HEK293 (cell line): Measurements from ENCODE around the gene ZNF764.

Experiments
- CTCF ChIA-PET: fragments of 350-600 bp; formaldehyde crosslinking; extraction: SDS; loops from one replicate; lab custom pipeline; 2021; ENCODE audit warnings: antibody characterized with exemption; lab: Yijun Ruan, JAX
- POLR2A ChIA-PET: fragments of 300-600 bp; formaldehyde crosslinking; extraction: SDS; loops from one replicate; lab custom pipeline; 2020; ENCODE audit warnings: antibody characterized with exemption, inconsistent platforms; lab: Yijun Ruan, JAX
- H3K27ac ChIP-seq: fragments of 200-500 bp; sonication (Bioruptor generic); 2 replicates; pipeline ENCODE4 v1.5.1; 2014; ENCODE audit warnings: low read depth, low read length, control low read depth, inconsistent platforms; ENCODE audit errors: extremely low read depth
- H3K36me3 ChIP-seq, 2 experiments: fragments of 200-500 bp in 1 of 2; sonication (Bioruptor generic) in 1 of 2; 1 replicate in 1 of 2; 2 replicates in 1 of 2; pipeline ENCODE4 v1.5.1; 2014 to 2017; ENCODE audit warnings: inconsistent platforms in 2 of 2, low read length in 2 of 2; ENCODE audit not compliant: control insufficient read depth in 2 of 2, insufficient read depth in 1 of 2
- H3K4me1 ChIP-seq: fragments of 200-500 bp; sonication (Bioruptor generic); 2 replicates; pipeline ENCODE4 v1.5.1; 2014; ENCODE audit warnings: mild to moderate bottlenecking, low read length, inconsistent platforms; ENCODE audit not compliant: control insufficient read depth, insufficient read depth
- H3K4me3 ChIP-seq: 2 replicates; pipeline ENCODE4 v1.5.1; 2011; ENCODE audit warnings: low read depth, mild to moderate bottlenecking, control low read depth, low read length, moderate library complexity
- H3K9me3 ChIP-seq: fragments of 200-500 bp; sonication (Bioruptor generic); 2 replicates; pipeline ENCODE4 v1.5.1; 2014; ENCODE audit warnings: low read depth, low read length, inconsistent platforms; ENCODE audit not compliant: control insufficient read depth, insufficient read depth
- KLF10 ChIP-seq: fragments of 450-650 bp; IDR thresholded peaks from 2 replicates; pipeline ENCODE4 v1.5.1; 2018; ENCODE audit warnings: missing biosample characterization, mild to moderate bottlenecking, missing genetic modification characterization
- PRDM1 ChIP-seq: fragments of 450-650 bp; formaldehyde crosslinking; IDR thresholded peaks from 2 replicates; pipeline ENCODE4; 2016; ENCODE audit warnings: missing biosample characterization, missing genetic modification characterization
- REST ChIP-seq: fragments of 450-650 bp; formaldehyde crosslinking; IDR thresholded peaks from 2 replicates; pipeline ENCODE4 v1.5.1; 2016; ENCODE audit warnings: missing biosample characterization, missing genetic modification characterization
- ZEB2 ChIP-seq: fragments of 450-650 bp; formaldehyde crosslinking; IDR thresholded peaks from 2 replicates; pipeline ENCODE4 v1.5.1; 2016; ENCODE audit warnings: missing biosample characterization, missing genetic modification characterization
- ZFP37 ChIP-seq: fragments of 450-650 bp; formaldehyde crosslinking; IDR thresholded peaks from 2 replicates; pipeline ENCODE4 v1.5.1; 2016; ENCODE audit warnings: missing biosample characterization, missing genetic modification characterization
- ZNF23 ChIP-seq: fragments of 450-650 bp; formaldehyde crosslinking; IDR thresholded peaks from 2 replicates; pipeline ENCODE4 v1.5.1; 2016; ENCODE audit warnings: missing biosample characterization, missing genetic modification characterization, borderline replicate concordance
- ZNF274 ChIP-seq, 2 experiments: fragments of 200-500 bp in 1 of 2; fragments of 450-650 bp in 1 of 2; sonication (Bioruptor generic) in 1 of 2; formaldehyde crosslinking in 1 of 2; IDR thresholded peaks; 2 replicates each; pipeline versions ENCODE4 v1.5.1 to v1.6.1; 2014 to 2016; ENCODE audit warnings: borderline replicate concordance in 1 of 2, inconsistent platforms in 1 of 2, low read length in 1 of 2, missing biosample characterization in 1 of 2, missing genetic modification characterization in 1 of 2
- ZNF335 ChIP-seq: fragments of 450-650 bp; formaldehyde crosslinking; conservative IDR thresholded peaks from 2 replicates; pipeline ENCODE4 v1.5.1; 2016; ENCODE audit warnings: missing biosample characterization, missing genetic modification characterization
- ZNF391 ChIP-seq: fragments of 450-650 bp; formaldehyde crosslinking; IDR thresholded peaks from 2 replicates; pipeline ENCODE4 v1.5.1; 2016; ENCODE audit warnings: low read depth, missing biosample characterization, missing genetic modification characterization, borderline replicate concordance
- ZNF433 ChIP-seq: fragments of 450-650 bp; formaldehyde crosslinking; IDR thresholded peaks from 2 replicates; pipeline ENCODE4 v1.5.1; 2016; ENCODE audit warnings: missing biosample characterization, missing genetic modification characterization, low read depth
- ZNF48 ChIP-seq: fragments of 450-650 bp; formaldehyde crosslinking; IDR thresholded peaks from 2 replicates; pipeline ENCODE4 v1.5.1; 2016; ENCODE audit warnings: missing biosample characterization, missing genetic modification characterization
- ZNF660 ChIP-seq: fragments of 450-650 bp; IDR thresholded peaks from 2 replicates; pipeline ENCODE4 v1.5.1; 2018; ENCODE audit warnings: missing biosample characterization, mild to moderate bottlenecking, missing genetic modification characterization
- ZNF670 ChIP-seq: fragments of 450-650 bp; formaldehyde crosslinking; IDR thresholded peaks from 2 replicates; pipeline ENCODE4 v1.5.1; 2016; ENCODE audit warnings: missing biosample characterization, missing genetic modification characterization, low read depth
- ZSCAN16 ChIP-seq: fragments of 450-650 bp; formaldehyde crosslinking; IDR thresholded peaks from 2 replicates; pipeline ENCODE4 v1.5.1; 2016; ENCODE audit warnings: missing biosample characterization, missing genetic modification characterization
- ZXDB ChIP-seq: fragments of 450-650 bp; formaldehyde crosslinking; IDR thresholded peaks from 2 replicates; pipeline ENCODE4 v1.5.1; 2016; ENCODE audit warnings: missing biosample characterization, missing genetic modification characterization
- TF ChIP-seq, protein P1 (sequence below): fragments of 450-650 bp; formaldehyde crosslinking; IDR thresholded peaks from 2 replicates; pipeline ENCODE4 v1.5.1; 2016; ENCODE audit warnings: missing biosample characterization, missing genetic modification characterization
- TF ChIP-seq, protein P2 (sequence below): fragments of 450-650 bp; formaldehyde crosslinking; IDR thresholded peaks from 2 replicates; pipeline ENCODE4 v1.5.1; 2016; ENCODE audit warnings: missing biosample characterization, missing genetic modification characterization
- TF ChIP-seq, protein P3 (sequence below): fragments of 450-650 bp; formaldehyde crosslinking; optimal IDR thresholded peaks from 2 replicates; pipeline ENCODE3; 2016; ENCODE audit warnings: missing biosample characterization, mild to moderate bottlenecking, missing genetic modification characterization

ZNF764 gene

DNA sequence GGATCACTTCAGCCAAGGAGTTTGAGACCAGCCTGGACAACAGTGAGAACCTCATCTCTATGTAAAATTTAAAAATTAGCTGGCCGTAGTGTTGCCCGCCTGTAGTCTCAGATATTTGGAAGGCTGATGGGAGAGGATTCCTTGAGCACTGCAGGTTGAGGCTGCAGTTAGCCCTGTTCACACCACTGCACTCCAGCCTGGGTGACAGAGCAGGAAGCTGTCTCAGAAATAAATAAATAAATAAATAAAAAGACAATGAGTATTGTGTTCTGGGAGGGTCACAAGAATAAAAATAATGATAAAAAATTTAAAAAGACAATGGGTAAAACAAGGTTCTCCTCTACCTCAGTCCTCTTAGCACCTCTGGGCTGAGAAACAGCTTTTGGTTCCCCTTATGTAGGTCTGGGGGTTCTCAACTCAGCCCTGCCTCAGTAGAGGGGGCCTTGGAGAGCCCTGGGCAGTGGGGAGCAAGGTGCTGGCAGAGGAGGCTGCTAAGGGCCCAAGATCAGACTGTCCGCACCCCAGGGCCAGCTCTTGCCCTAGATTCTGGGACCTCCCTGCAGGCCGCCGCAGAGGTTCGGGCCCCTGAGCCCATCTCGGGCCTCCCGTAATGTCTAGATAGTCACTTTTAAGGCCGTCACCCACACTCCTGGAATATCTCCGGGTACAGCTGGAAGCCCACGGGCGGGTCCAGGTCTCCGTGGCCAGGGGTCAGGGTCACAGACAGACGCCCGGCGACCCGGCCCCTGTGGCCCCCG, 3.4 kb downstream of the ZNF764 start:
- H3K9me3 ChIP-seq = no peaks in the 10 kb centered on the region
- TF ChIP-seq ZNF670 (tag by site-specific recombination) = no peak
- peak; percentile 34; the same call in 1 of the 2 replicates for TF ChIP-seq ZNF335 (tag by site-specific recombination)
- no peak for TF ChIP-seq ZNF433 (tag by site-specific recombination)
- TF ChIP-seq, protein P1, sequence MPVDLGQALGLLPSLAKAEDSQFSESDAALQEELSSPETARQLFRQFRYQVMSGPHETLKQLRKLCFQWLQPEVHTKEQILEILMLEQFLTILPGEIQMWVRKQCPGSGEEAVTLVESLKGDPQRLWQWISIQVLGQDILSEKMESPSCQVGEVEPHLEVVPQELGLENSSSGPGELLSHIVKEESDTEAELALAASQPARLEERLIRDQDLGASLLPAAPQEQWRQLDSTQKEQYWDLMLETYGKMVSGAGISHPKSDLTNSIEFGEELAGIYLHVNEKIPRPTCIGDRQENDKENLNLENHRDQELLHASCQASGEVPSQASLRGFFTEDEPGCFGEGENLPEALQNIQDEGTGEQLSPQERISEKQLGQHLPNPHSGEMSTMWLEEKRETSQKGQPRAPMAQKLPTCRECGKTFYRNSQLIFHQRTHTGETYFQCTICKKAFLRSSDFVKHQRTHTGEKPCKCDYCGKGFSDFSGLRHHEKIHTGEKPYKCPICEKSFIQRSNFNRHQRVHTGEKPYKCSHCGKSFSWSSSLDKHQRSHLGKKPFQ (tag by site-specific recombination) = peak; percentile 70; the same call in 1 of the 2 replicates
- TF ChIP-seq, all 188 proteins: peak for 2
- Histone ChIP-seq H3K4me1 (peaks cover 2% of the 10 kb centered on the region; the same call in 1 of the 2 replicates), H3K36me3 (peaks cover 9 to 37% of the 10 kb centered on the region in 2 experiments; a peak in 2 of 3 replicates), H3K27ac (no peak overlapping the region), H3K4me3 (no peak overlapping the region)
- POLR2A ChIA-PET = interaction anchor here (1.0 to 1.5 kb wide), 3 partner anchors 11 to 104 kb away, joined by 3 read pairs; partner anchors contain the start of gene FBRS
- CTCF ChIA-PET = interaction anchor here (1.5 kb wide), 1 partner anchor 13 kb away, joined by 3 read pairs; no protein-coding TSS in a partner anchor

DNA sequence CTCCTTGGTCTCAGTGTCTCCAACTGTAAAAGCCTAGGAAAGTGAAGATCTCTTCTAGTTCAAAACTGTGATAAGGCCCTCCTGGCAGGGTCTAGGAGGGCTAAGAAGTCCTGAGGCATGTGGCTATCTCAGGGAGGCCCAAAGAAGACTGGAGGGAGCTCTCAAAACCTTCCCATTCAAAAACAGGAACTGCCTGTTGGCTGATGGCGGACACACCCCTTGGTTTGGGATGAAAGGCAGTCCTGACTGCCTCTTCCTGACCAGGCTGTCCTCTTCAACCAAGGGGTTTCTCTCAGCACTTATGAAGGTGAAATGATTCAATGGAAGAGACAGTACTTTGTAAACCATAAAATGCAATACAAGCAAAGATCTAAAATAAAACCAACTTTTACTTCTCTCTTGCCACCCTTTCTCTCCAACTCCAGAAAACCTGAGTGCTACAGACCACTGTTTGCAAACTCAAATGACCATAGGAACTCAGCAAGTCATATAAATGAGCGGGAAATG, 4.7 kb downstream of the ZNF764 start:
- POLR2A ChIA-PET = interaction anchor here (1.2 to 1.8 kb wide), 4 partner anchors 17 to 105 kb away, joined by 3 to 7 read pairs (median 5); partner anchors contain the start of genes FBRS and ZNF747
- no peak overlapping the region; the same call in 1 of the 2 replicates for H3K27ac ChIP-seq

More for the DNA sequence above, 4.7 kb downstream of the ZNF764 start:
- Histone ChIP-seq H3K4me1 (peaks cover 10% of the 10 kb centered on the region), H3K36me3 (peaks cover 9 to 37% of the 10 kb centered on the region in 2 experiments; a peak in 2 of 3 replicates), H3K4me3 (no peak overlapping the region), H3K9me3 (no peaks in the 10 kb centered on the region)
- TF ChIP-seq ZXDB (tag by site-specific recombination) = no peak
- no peak for TF ChIP-seq REST (tag by site-specific recombination)
- no peak for TF ChIP-seq ZEB2 (tag by site-specific recombination)
- no peak for TF ChIP-seq ZNF660 (tag by site-specific recombination)
- TF ChIP-seq, protein P2, sequence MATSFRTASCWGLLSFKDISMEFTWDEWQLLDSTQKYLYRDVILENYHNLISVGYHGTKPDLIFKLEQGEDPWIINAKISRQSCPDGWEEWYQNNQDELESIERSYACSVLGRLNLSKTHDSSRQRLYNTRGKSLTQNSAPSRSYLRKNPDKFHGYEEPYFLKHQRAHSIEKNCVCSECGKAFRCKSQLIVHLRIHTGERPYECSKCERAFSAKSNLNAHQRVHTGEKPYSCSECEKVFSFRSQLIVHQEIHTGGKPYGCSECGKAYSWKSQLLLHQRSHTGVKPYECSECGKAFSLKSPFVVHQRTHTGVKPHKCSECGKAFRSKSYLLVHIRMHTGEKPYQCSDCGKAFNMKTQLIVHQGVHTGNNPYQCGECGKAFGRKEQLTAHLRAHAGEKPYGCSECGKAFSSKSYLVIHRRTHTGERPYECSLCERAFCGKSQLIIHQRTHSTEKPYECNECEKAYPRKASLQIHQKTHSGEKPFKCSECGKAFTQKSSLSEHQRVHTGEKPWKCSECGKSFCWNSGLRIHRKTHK (tag by site-specific recombination) = no peak
- no peak for TF ChIP-seq ZNF48 (tag by site-specific recombination)
- TF ChIP-seq, protein P3, sequence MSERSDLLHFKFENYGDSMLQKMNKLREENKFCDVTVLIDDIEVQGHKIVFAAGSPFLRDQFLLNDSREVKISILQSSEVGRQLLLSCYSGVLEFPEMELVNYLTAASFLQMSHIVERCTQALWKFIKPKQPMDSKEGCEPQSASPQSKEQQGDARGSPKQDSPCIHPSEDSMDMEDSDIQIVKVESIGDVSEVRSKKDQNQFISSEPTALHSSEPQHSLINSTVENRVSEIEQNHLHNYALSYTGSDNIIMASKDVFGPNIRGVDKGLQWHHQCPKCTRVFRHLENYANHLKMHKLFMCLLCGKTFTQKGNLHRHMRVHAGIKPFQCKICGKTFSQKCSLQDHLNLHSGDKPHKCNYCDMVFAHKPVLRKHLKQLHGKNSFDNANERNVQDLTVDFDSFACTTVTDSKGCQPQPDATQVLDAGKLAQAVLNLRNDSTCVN (tag by site-specific recombination) = no peak
- TF ChIP-seq ZSCAN16 = no peak
- TF ChIP-seq KLF10 (tag by site-specific recombination) = peak; percentile 60
- no peak for TF ChIP-seq ZFP37 (tag by site-specific recombination)
- TF ChIP-seq ZNF274 (IDR thresholded peaks at IDR 0.05; ENCODE audit: low read length) = no peak
- no peak for TF ChIP-seq ZNF274 (tag by site-specific recombination; IDR thresholded peaks at IDR 0.05; ENCODE audit: borderline replicate concordance)
- no peak for TF ChIP-seq ZNF23
- peak; percentile 43 for TF ChIP-seq PRDM1 (tag by site-specific recombination)
- TF ChIP-seq ZNF391 (tag by site-specific recombination) = no peak
- CTCF ChIA-PET = interaction anchor here (1.1 kb wide), 1 partner anchor 75 kb away, joined by 3 read pairs; no protein-coding TSS in a partner anchor
